Stimulated activated CD8-positive, alpha-beta memory T cell treated with anti-CD3 and anti-CD28 coated beads, Interleukin-12 subunit alpha, Interleukin-12 subunit beta, amount 100 ng/mL, for 1 hour (primary cell): ENCODE data around the gene SH3BP5.
"Not testable (repeated sequence)": the region's sequence is repeated elsewhere in the genome, so short reads cannot be mapped to it uniquely, and the experiment has no call there.

Experiments used
- DNase-seq: peaks from one replicate; pipeline ENCODE4 v3.0.0-alpha.2; 2020; ENCODE audit warnings: low read depth

Gene SH3BP5

GRCh38 chr3:15332405-15333098 is at the start of gene SH3BP5:
TSS of gene SH3BP5 (minus strand) at chr3:15332586. CDS start at chr3:15332408, 178 bp downstream.
- DNase-seq = peak; percentile 45

GRCh38 chr3:15380980-15381890 is 48.8 kb upstream of the SH3BP5 start:
- no peak for DNase-seq

- peak; percentile 95 for DNase-seq
Observed at GRCh38 chr3:15377961-15378791, 45.8 kb upstream of the SH3BP5 start.

- no peak for DNase-seq
Observed at GRCh38 chr3:15375461-15376000, 43.1 kb upstream of the SH3BP5 start.

- DNase-seq = no peak
Observed at GRCh38 chr3:15372918-15373317, 40.5 kb upstream of the SH3BP5 start.

GRCh38 chr3:15368561-15369135 is 36.3 kb upstream of the SH3BP5 start:
- DNase-seq = no peak

GRCh38 chr3:15367059-15367458 is 34.7 kb upstream of the SH3BP5 start:
- no peak for DNase-seq

- not testable (repeated sequence) for DNase-seq
Observed at GRCh38 chr3:15364078-15364477, 31.7 kb upstream of the SH3BP5 start.

- DNase-seq = no peak
Observed at GRCh38 chr3:15361494-15362214, 29.3 kb upstream of the SH3BP5 start.

GRCh38 chr3:15360788-15361493 is 28.6 kb upstream of the SH3BP5 start:
- DNase-seq = no peak

- no peak for DNase-seq
Observed at GRCh38 chr3:15359677-15360397, 27.5 kb upstream of the SH3BP5 start.

- DNase-seq = not testable (repeated sequence)
Observed at GRCh38 chr3:15356651-15357061, 24.3 kb upstream of the SH3BP5 start.

- DNase-seq = no peak
Observed at GRCh38 chr3:15356176-15356575, 23.8 kb upstream of the SH3BP5 start.

- no peak for DNase-seq
Observed at GRCh38 chr3:15355086-15355485, 22.7 kb upstream of the SH3BP5 start.

- no peak for DNase-seq
Observed at GRCh38 chr3:15354485-15354884, 22.1 kb upstream of the SH3BP5 start.

GRCh38 chr3:15350141-15350540 is 17.8 kb upstream of the SH3BP5 start:
- DNase-seq = no peak

GRCh38 chr3:15349438-15349837 is 17.1 kb upstream of the SH3BP5 start:
- not testable (repeated sequence) for DNase-seq

GRCh38 chr3:15348246-15348645 is 15.9 kb upstream of the SH3BP5 start:
- DNase-seq = no peak

- DNase-seq = no peak
Observed at GRCh38 chr3:15347737-15348110, 15.3 kb upstream of the SH3BP5 start.
